Nephron (organoid): ENCODE measurements around the gene UBASH3B.
"Not testable (repeated sequence)": the region's sequence is repeated elsewhere in the genome, so short reads cannot be mapped to it uniquely, and the experiment has no call there.

Source experiments
- H3K27ac Mint-ChIP-seq, 3 experiments: 2 replicates each; pipeline ENCODE4 v1.8.0; 2020; ENCODE audit warnings: mixed read lengths in 3 of 3, mild to moderate bottlenecking in 2 of 3, moderate library complexity in 1 of 3
- H3K27me3 Mint-ChIP-seq: 2 replicates; pipeline ENCODE4 v1.8.0; 2021; ENCODE audit warnings: low read depth, mild to moderate bottlenecking, moderate library complexity, mixed read lengths
- H3K36me3 Mint-ChIP-seq: 2 replicates; pipeline ENCODE4 v1.8.0; 2020; ENCODE audit warnings: low read depth, mixed read lengths
- H3K4me1 Mint-ChIP-seq: 2 replicates; pipeline ENCODE4 v1.8.0; 2020; ENCODE audit warnings: mixed read lengths
- H3K4me3 Mint-ChIP-seq, 3 experiments: 2 replicates each; pipeline ENCODE4 v1.8.0; 2020; ENCODE audit warnings: mild to moderate bottlenecking in 3 of 3, mixed read lengths in 3 of 3, moderate library complexity in 2 of 3
- H3K9me3 Mint-ChIP-seq: 2 replicates; pipeline ENCODE4 v1.8.0; 2020; ENCODE audit warnings: mixed read lengths
- TF ChIP-seq, protein P1 (sequence below), 3 experiments: fragments of 200-600 bp; sonication (generic); IDR thresholded peaks; one replicate each; pipeline ENCODE4 v1.5.0; 2021; ENCODE audit warnings: antibody characterized with exemption in 3 of 3; ENCODE audit not compliant: unreplicated experiment in 3 of 3

UBASH3B gene

DNA sequence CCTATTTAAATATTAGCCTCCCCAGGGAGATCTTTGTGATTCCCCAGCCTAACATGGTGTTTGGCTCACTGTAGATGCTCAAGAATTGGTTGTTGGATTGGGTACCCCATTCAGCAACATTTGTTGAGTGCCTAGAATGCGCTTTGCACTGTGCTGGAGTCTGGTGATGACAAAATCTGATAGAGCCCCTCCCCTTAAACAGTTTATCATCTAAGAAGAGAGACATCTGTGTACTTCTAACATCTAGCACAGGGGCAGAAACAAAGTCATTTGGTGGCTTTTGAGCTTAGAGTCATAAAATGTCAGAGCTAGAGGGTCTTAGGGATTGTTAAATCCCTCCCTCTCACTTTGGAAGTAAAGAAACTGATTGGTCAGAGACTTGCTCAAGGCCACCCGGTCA is 73.0 kb downstream of the UBASH3B start:
- H3K4me1 Mint-ChIP-seq: peaks cover 20% of the 10 kb centered on the region
- H3K27me3 Mint-ChIP-seq: peaks cover 5% of the 10 kb centered on the region
- TF ChIP-seq, protein P1, sequence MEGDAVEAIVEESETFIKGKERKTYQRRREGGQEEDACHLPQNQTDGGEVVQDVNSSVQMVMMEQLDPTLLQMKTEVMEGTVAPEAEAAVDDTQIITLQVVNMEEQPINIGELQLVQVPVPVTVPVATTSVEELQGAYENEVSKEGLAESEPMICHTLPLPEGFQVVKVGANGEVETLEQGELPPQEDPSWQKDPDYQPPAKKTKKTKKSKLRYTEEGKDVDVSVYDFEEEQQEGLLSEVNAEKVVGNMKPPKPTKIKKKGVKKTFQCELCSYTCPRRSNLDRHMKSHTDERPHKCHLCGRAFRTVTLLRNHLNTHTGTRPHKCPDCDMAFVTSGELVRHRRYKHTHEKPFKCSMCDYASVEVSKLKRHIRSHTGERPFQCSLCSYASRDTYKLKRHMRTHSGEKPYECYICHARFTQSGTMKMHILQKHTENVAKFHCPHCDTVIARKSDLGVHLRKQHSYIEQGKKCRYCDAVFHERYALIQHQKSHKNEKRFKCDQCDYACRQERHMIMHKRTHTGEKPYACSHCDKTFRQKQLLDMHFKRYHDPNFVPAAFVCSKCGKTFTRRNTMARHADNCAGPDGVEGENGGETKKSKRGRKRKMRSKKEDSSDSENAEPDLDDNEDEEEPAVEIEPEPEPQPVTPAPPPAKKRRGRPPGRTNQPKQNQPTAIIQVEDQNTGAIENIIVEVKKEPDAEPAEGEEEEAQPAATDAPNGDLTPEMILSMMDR (IDR thresholded peaks at IDR 0.05; ENCODE audit: unreplicated experiment in 3 of 3): no peak
- H3K4me3 Mint-ChIP-seq: no peak overlapping the region
- H3K27ac Mint-ChIP-seq: peak overlapping the region in 2 of 3 experiments; percentile 41 to 96
- no peaks in the 10 kb centered on the region for H3K36me3 Mint-ChIP-seq
- no peaks in the 10 kb centered on the region for H3K9me3 Mint-ChIP-seq

DNA sequence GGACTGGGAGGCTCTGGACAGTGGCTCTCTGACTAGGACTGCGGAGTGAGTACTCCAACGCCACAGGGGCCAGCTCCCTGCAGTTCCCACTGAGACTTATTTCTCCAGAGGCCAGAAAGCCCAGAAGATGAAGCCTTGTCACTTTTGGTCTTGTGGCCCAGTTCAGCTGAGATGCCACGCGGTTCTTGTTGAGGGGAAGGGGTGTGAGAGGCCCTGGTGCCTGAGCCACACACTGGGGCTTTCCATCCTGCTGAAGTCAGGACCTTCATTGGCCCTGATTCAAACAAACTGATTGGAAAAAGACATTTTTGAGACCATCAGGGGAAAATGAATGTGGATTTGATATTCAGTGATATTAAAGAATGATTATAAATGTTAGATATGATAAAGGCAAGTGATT is 73.6 kb downstream of the UBASH3B start:
- no peak overlapping the region for H3K4me3 Mint-ChIP-seq
- H3K27me3 Mint-ChIP-seq: peaks cover 5% of the 10 kb centered on the region
- TF ChIP-seq, protein P1 (IDR thresholded peaks at IDR 0.05; ENCODE audit: unreplicated experiment in 3 of 3): no peak
- H3K9me3 Mint-ChIP-seq: no peaks in the 10 kb centered on the region
- no peaks in the 10 kb centered on the region for H3K36me3 Mint-ChIP-seq
- peaks cover 15% of the 10 kb centered on the region for H3K4me1 Mint-ChIP-seq
- H3K27ac Mint-ChIP-seq: peak overlapping the region in 2 of 3 experiments; percentile 18 to 65

DNA sequence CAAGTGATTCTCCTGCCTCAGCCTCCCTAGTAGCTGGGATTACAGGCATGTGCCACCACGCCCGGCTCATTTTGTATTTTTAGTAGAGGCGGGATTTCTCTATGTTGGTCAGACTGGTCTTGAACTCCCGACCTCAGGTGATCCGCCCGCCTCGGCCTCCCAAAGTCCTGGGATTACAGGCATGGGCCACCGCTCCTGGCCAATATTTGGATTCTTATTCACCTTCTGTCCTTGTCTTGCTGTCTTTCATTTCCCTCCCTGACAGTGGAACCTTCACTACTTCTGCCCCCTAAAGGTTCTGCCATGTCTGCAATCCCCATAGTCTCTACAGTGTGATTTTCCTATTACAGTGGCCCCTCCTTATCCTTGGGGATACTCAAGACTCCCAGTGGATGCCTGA is 75.2 kb downstream of the UBASH3B start:
- not testable (repeated sequence) for H3K4me3 Mint-ChIP-seq, H3K9me3 Mint-ChIP-seq, H3K36me3 Mint-ChIP-seq, H3K27ac Mint-ChIP-seq, H3K27me3 Mint-ChIP-seq
- H3K4me1 Mint-ChIP-seq: peaks cover 18% of the 10 kb centered on the region

DNA sequence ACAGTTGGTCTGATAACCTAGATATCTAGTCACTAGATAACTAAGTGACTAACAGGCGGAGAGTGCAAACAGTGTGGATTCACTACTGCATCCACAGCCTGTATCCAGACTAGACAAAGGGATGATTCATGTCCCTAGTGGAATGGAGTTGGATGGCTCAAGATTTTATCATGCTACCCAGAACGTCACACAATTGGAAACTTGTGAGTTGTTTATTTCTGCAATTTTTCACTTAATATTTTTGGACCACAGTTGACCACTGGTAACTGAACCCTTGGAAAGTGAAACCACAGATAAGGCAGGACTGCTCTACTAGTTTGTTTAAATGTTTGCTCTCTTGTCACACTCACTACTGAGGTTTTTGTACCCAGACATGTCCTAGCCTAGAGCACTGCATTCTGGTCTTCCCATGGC is 76.0 kb downstream of the UBASH3B start:
- Mint-ChIP-seq H3K4me1 (peaks cover 18% of the 10 kb centered on the region), H3K27ac (no peak overlapping the region), H3K4me3 (no peak overlapping the region), H3K27me3 (peaks cover 5% of the 10 kb centered on the region), H3K36me3 (no peaks in the 10 kb centered on the region), H3K9me3 (no peaks in the 10 kb centered on the region)
- TF ChIP-seq, protein P1 (IDR thresholded peaks at IDR 0.05; ENCODE audit: unreplicated experiment in 3 of 3): no peak

DNA sequence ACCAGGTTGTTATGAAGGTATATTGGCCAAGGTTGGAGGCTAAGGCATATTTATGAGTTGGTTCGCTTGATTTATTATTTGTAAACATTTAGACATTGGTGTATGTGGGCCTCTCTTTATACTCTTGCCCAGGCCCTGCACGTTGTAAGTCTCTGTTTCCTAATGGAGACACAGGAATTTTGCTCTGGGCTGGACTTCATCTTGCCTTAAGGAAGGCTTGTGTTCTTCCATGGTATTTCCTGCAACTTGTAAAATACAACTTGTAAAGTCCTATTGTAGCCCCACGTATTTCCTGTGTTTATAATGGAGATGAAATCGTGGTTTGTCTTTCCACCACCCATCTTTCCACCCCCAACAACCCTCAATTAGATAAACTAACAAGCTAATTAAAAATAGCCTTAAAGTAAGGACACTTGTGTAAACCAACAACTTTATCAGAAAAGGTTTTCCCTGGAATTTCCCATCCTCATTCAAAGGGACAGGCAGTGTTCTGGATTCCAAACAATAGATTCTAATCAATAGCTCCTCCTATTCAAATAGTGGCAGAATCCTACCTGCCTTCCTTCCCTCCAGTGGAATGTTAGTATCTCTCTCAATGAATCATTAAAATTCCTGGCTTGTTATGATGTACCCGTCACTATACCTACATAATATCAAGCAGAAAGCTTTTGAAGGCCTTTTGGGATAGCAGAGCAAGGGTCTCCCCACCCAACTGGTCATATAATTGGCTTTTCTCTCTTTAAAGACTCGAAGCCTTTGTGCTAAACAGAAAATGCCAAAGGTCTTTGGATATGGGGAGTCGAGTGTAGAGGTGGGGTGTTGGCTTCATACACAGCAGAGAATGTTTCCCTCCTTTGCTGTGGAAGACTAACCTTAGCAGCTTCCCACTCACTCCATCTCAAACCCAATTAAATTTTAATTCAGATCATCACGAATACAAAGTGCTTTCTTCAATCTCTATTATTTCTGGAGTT is 77.1 kb downstream of the UBASH3B start:
- H3K27me3 Mint-ChIP-seq: no peaks in the 10 kb centered on the region
- no peak overlapping the region for H3K4me3 Mint-ChIP-seq
- peaks cover 8% of the 10 kb centered on the region for H3K4me1 Mint-ChIP-seq
- TF ChIP-seq, protein P1 (IDR thresholded peaks at IDR 0.05; ENCODE audit: unreplicated experiment in 3 of 3): no peak
- H3K36me3 Mint-ChIP-seq: no peaks in the 10 kb centered on the region
- H3K9me3 Mint-ChIP-seq: no peaks in the 10 kb centered on the region
- peak overlapping the region in 2 of 3 experiments; percentile 41 to 61 for H3K27ac Mint-ChIP-seq

DNA sequence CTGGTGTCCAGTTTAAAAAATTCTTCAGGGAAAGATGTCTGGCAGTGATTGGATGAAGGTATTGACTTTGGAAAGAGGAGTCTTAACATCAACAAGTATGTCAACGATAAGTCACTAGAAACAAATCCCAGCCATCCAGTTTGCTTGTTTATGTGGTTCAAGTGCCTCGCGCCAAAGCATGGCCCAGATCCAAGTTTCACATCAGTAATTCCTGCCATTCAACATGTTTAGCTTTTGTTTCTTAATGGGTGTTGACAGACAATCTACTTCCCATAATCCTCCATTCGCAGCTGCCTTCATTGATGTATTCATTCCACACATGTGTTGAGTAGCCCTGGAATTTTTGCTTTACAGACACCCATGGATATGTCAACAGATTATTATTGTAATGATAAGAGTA is 77.8 kb downstream of the UBASH3B start:
- H3K27ac Mint-ChIP-seq: peak overlapping the region in 2 of 3 experiments; percentile 41 to 61
- H3K9me3 Mint-ChIP-seq: no peaks in the 10 kb centered on the region
- peaks cover 7% of the 10 kb centered on the region for H3K4me1 Mint-ChIP-seq
- H3K4me3 Mint-ChIP-seq: no peak overlapping the region
- H3K36me3 Mint-ChIP-seq: no peaks in the 10 kb centered on the region
- no peaks in the 10 kb centered on the region for H3K27me3 Mint-ChIP-seq
- TF ChIP-seq, protein P1 (IDR thresholded peaks at IDR 0.05; ENCODE audit: unreplicated experiment in 3 of 3): no peak
